Measurements from ENCODE around the gene MYO3B.

GRCh38 chr2:170156592-170156991, 21.4 kb upstream of the MYO3B start:
- TF ChIP-seq CTCF (IDR thresholded peaks at IDR 0.05) (no peak), HMGA2 (CRISPR knock-in tag; IDR thresholded peaks at IDR 0.05) (no peak), ZNF138 (CRISPR knock-in tag; conservative IDR thresholded peaks at IDR 0.05) (no peak), TEAD1 (CRISPR knock-in tag; IDR thresholded peaks at IDR 0.05) (no peak)

All from WTC11 (cell line).